GM18502 (cell line): Measurements from ENCODE around the gene L1CAM.

ENCODE experiments used
- ATAC-seq: cut with Tn5 transposase; IDR thresholded peaks from one replicate; pipeline ENCODE4 v1.9.1; 2021; ENCODE audit warnings: mild to moderate bottlenecking; ENCODE audit not compliant: unreplicated experiment, poor library complexity

L1CAM gene

DNA sequence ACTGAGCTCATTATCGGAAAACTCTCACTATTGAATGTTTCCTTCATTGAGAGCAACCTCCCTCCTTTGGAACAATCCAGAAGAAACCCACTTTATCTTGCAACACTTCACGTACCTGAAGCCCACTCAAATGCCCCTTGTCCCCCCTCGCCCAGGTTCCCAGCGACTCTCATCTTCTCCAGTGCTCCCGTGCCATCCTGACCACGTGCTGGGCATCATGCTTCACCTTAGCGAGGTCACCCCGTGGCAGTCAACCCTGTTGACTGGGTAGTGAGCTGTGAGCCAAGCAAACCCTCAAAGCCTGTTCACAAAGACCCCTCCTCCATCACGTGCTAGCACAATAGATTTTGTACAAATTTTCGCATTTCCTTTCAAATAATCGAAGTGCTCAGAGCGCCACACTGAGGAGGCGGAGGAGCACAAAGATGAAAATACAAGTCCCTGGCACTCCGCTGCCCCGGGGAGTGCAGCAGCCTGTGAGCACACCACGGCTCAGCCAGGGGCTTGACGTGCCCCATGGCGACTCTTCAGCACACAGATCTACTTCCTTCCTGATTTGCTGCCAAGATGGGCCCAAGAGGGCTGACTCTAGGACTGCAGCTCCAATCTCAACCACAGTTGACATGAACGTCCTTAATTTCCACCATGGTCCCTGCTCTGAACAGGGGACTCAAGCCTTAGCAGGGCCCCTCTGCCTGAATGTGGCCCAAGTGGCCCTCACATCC lies 71.2 kb downstream of the L1CAM start:
- ATAC-seq, result no peak

DNA sequence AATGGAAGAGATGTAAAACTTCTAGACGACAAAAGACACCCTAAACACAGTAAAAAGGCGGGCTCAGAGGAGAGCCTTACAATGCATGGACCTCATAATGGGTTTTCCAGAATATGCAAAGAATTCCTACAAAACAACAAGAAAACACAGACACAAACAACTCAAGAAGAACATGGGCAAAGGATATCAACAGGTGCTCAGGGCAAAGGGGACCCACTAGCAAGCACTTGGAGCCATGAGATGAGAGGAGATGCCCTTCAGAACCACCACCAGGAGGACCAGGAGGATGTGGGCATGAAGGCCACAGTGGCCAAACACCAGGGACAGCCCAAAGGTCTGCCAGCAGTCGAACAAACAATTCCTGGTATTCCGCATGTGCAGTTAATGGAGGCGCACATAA lies 72.8 kb downstream of the L1CAM start:
- ATAC-seq, result no peak

DNA sequence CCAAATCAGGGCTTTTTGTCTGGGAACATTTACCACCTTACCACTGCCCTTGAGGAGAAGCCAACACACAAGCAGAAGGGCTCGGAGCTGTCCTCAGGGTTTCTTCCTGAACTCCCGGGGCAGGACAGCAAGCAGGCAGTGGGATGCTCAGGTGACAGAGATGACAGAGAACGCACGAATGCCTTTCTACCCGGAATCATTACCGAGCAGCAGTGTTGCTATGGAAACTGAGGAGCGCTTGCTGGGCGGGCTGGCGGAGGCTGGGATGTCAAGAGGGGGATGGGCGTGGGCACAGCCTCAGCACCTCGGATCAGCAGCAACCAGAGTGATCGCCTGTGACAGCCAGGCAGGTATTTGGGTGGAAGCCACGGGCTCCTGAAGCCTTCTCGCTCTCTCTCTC lies 73.8 kb downstream of the L1CAM start:
- ATAC-seq, result no peak
